Head of caudate nucleus (tissue), 42 donors: Measurements from ENCODE around the gene CNOT11.
"Not testable (repeated sequence)": the region's sequence is repeated elsewhere in the genome, so short reads cannot be mapped to it uniquely, and the experiment has no call there.

ENCODE experiments used
- DNase-seq, 42 donors: peaks; one replicate each; pipeline versions ENCODE4 v3.0.0 to v3.0.0-alpha.2; 2020 to 2021; ENCODE audit warnings: mixed read lengths in 7 of 42
- intact Hi-C: fragments of 100-400 bp; cut with DNase I; formaldehyde crosslinking; loops from one replicate; pipeline ENCODE4 v1.15.0; 2022

The CNOT11 gene

GRCh38 chr2:101241158-101241557 is 11.5 kb upstream of the CNOT11 start:
- intact Hi-C loops: no loop called here
- no peak for DNase-seq

GRCh38 chr2:101244373-101244772 is 8.3 kb upstream of the CNOT11 start:
- intact Hi-C loops, DNase-seq: not testable (repeated sequence)

GRCh38 chr2:101244899-101245298 is 7.8 kb upstream of the CNOT11 start:
- DNase-seq, intact Hi-C loops: not testable (repeated sequence)

GRCh38 chr2:101245468-101245867 is 7.2 kb upstream of the CNOT11 start:
- DNase-seq, intact Hi-C loops: not testable (repeated sequence)

GRCh38 chr2:101248756-101249155 is 3.9 kb upstream of the CNOT11 start:
- intact Hi-C loops, DNase-seq: not testable (repeated sequence)

- intact Hi-C loops: loop anchor here (5.0 kb wide), 1 partner anchor 57 kb away; the partner anchor contains the start of gene RNF149
Observed at GRCh38 chr2:101249826-101250225, 2.9 kb upstream of the CNOT11 start.

GRCh38 chr2:101251246-101251781 is 1.4 kb upstream of the CNOT11 start:
- not testable (repeated sequence) for DNase-seq
- intact Hi-C loops: loop anchor here (5.0 kb wide), 1 partner anchor 56 kb away; the partner anchor contains the start of gene RNF149

More at GRCh38 chr2:101249826-101250225, 2.9 kb upstream of the CNOT11 start:
- DNase-seq: no peak

- peak in 17 of 42 donors; percentile 4 to 65 (median 23) for DNase-seq
Observed at GRCh38 chr2:101251844-101252407, 760 bp upstream of the CNOT11 start.

GRCh38 chr2:101253013-101253702 is 472 bp downstream of the CNOT11 start:
- DNase-seq: peak; percentile 6 to 67 (median 47)

More at GRCh38 chr2:101251844-101252407, 760 bp upstream of the CNOT11 start:
- intact Hi-C loops: loop anchor here (5.0 kb wide), 1 partner anchor 55 kb away; the partner anchor contains the start of gene RNF149

GRCh38 chr2:101253703-101254450 is 1.2 kb downstream of the CNOT11 start:
- DNase-seq: no peak

More at GRCh38 chr2:101253013-101253702, 472 bp downstream of the CNOT11 start:
- intact Hi-C loops: loop anchor here (5.0 kb wide), 1 partner anchor 54 kb away; the partner anchor contains the start of gene RNF149

GRCh38 chr2:101255501-101255900 is 2.8 kb downstream of the CNOT11 start:
- DNase-seq: no peak
- intact Hi-C loops: no loop called here

More at GRCh38 chr2:101253703-101254450, 1.2 kb downstream of the CNOT11 start:
- intact Hi-C loops: loop anchor here (5.0 kb wide), 1 partner anchor 53 kb away; the partner anchor contains the start of gene RNF149

GRCh38 chr2:101256316-101256715 is 3.6 kb downstream of the CNOT11 start:
- intact Hi-C loops: no loop called here
- no peak for DNase-seq

- intact Hi-C loops: no loop called here
- DNase-seq: no peak
Observed at GRCh38 chr2:101258804-101259203, 6.1 kb downstream of the CNOT11 start.

GRCh38 chr2:101262142-101262541 is 9.5 kb downstream of the CNOT11 start:
- intact Hi-C loops: no loop called here
- DNase-seq: no peak

- DNase-seq: no peak
- intact Hi-C loops: no loop called here
Observed at GRCh38 chr2:101263377-101263800, 10.7 kb downstream of the CNOT11 start.

- DNase-seq: no peak
- intact Hi-C loops: no loop called here
Observed at GRCh38 chr2:101264360-101264939, 11.8 kb downstream of the CNOT11 start.

GRCh38 chr2:101265893-101266499 is 13.3 kb downstream of the CNOT11 start:
- intact Hi-C loops: no loop called here
- peak in 1 of 42 donors; percentile 12 for DNase-seq
